Stimulated activated CD4-positive, alpha-beta T cell treated with anti-CD3 and anti-CD28 coated beads, Interleukin-2, amount 100 ng/mL, for 48 hours (primary cell): ENCODE measurements around the gene MAPK4.
"Not testable (repeated sequence)": the region's sequence is repeated elsewhere in the genome, so short reads cannot be mapped to it uniquely, and the experiment has no call there.

Experiments
- DNase-seq, 2 donors: peaks; one replicate each; pipeline ENCODE4 v3.0.0-alpha.2; 2020

Gene MAPK4

DNA sequence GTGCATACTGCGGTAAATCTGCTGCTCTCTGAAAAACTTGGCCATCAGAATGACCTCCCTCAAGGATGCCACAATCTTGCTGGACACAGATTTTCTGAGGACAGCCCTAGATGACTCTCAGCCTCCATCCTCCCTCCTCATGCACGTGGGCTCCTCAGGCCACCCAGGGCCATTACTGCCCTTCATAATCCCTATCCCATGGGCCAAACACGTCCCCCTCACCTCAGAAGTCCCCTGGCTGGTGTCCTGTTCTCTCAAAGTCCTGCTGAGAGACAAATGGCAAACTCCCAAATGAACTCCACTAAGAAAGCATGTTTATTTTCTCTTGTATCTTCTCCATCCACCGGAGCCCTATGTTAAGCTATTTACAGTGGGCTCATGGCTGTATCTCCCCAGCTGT, 134.3 kb downstream of the MAPK4 start:
- no peak for DNase-seq

DNA sequence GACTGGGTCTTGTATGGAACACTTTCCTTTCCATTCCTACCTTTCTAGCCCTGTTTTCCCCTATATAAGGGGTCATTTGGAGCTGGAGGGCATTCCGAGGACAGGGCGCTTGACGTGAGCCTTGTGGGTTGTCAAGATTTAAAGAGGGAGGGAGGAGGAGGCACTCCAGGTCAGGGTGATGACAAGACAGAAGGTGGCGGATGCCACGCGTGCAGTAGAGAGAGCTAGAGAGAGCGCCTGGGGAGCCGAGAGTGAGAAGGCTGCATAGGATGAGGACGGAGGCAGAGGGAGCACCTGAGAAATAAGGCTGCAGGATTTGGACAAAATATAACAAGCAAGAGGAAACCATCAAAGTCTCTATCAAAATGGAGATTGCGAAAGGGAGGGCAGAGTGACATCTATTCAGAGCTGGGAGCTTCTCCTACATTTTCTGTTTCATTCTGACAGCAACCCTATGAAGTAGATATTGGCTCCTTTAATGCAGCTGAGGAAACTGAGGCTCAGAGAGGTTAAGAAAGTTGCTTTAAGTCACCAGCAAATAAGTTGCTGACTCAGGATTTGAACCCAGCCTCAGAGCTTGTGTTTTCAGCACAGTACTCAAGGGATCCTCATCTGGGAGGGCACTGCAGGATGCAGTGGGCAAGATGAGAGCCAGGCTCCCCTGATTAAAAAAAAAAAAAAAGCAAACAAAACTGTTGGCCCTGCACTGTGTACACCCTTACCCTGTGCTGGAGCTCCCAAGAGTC, 135.7 kb downstream of the MAPK4 start:
- no peak for DNase-seq

DNA sequence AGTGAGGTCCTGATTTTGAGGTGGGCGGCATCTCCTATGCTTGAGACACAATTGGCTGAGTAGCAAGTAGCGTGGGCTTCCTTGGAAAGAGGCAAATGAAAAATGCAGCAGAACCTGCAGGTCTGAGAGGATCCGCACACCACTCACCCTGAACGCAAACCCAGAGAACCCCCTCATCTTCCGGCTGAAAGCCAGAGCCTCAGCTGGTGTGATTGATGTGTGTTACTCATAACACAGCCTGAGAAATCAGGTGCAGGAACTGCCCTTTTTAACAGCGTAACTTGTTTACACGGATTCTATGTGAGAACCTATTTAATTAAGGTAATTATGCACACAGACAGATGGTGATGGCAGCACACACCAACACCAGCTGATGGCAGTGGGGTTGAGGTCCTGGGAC, 136.5 kb downstream of the MAPK4 start:
- DNase-seq, result no peak

DNA sequence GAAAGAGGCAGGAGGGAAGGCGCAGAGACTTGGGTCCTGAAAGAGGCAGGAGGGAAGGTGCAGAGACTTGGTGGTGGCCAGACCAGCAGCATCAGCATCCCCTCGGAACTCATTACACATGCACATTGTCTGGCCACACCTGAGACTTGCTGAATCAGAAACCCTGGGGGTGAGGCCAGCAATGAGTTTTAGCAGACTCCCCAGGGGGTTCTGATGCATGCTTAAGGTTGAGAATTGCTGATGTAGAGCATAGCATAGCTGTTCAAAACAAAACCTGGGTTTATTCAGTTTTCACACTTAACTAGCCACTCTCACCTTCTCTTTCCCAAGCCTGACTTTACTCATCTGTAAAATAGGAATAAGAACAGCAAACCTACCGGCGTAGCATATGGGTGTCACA, 137.0 kb downstream of the MAPK4 start:
- no peak for DNase-seq

DNA sequence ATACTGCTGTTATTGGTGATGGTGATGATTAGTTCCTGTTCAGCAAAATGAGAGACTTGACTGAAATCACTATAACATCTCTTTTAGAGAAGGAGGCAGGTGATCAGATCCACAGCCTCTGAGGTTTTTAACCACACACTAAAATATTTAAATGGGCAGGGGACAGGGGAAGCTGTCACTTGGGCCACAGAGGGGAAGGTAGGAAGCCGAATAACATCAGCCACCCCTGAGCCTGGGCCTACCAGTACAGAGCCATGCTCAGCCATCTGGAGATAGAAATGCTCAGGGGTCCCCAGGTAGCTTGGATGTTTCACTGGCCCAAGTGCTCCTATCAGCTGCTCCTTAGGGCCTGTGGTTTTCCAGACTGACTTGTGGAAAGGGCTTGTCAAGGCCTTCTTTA, 137.6 kb downstream of the MAPK4 start:
- no peak for DNase-seq

DNA sequence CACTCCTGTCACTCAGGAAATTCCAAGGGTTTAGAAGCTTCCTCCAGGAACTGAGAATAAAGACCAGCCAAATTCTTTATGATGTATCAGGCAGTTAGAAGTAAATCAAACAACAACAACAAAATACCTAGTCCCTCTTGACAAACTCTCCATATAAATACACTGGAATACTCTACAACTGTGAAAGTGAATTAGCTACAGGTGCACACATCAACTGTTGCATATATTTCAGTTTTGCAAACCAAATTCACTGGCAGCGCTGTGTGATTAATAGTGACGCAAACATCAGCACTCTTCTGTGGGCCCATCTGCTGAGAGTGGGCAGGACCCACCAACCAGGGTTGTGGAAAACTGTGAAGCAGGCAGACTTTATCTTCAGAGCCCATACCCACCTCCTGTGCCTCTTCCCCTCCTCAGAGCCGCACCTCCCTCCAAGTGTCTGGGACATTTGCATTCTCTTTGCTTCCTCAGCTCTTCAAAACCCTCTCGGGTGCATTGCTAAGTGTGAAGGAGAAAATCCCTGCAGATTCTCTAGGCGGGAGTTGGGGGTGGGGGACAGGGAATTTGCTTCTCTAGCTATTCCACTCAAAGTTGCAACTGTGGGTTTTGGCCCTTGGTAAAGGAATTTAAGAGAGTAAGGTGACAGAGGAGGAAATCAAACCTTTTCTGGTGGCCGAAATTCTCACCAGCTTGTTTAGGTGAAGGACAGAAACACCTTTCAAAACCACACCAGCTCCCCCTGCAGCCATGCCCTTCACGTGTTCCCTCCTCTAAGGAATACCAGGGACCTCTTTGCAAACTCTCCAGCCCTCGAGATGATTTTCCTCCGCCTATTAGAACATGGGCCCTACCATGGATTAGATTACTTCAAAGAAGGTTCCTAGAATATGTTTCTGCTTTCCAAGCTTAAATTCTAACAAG, 140.6 kb downstream of the MAPK4 start:
- DNase-seq, result no peak

DNA sequence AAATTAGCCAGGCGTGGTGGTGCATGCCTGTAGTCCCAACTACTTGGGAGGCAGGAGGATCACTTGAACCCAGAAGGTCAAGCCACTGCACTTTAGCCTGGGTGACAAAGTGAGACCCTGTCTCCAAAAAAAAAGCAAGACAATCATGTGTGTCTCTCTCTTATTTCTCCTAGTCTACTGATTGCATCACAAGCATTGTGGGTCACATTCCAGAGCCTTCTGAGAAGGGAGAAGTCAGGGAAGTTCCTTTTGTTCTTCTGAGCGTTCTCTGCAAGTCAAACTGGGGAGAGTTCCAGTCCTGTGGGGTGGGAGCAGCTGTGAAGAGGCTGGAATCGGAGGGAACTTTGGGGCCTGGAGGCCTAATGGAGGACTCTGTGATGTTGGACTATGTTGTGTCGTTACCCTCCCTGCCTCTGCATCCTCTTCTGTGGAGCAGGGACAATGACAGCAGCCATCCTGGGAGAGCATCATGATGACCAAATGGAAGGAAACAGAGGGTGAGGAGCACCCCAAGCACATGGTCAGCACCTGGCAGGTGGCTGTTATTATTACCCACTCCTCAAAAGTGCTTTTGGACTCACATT, 144.6 kb downstream of the MAPK4 start:
- DNase-seq, result no peak

DNA sequence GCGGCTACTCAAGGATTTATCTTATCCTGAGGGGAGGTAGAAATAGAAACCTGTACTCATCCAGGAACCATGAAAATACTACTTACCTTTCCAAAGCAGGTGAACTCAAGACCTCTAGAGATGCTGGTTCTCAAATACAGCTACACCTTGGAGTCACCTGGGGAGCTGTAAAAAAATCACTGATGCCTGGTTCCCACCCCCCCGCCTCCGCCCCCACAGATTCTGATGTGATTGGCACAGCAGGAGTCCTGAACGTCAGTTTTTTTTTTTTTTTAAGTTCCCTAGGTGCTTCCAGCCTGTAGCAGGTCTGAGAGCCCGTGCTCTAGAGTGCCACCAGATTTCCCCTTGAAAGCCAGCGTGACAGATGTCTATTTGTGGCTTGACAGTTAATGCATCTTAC, 146.3 kb downstream of the MAPK4 start:
- no peak for DNase-seq

DNA sequence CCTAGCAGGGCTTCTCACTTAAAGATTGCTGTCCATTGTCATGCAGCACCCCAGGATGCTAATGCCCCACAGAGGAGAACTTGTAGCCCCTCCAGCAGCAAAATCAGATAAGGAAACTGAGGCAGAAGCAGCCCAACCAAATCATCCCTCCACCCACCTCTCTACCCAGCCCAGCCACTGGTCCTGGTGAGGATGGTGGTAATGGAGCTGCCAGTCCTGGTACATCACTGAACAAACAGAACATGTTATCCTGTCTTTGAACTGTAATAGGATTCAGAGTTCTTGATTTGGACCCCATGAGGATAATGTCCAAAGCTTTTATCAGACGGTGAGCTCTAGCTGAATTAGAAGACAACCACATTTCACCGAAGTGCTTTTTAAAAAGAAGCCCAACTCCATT, 146.8 kb downstream of the MAPK4 start:
- no peak for DNase-seq

DNA sequence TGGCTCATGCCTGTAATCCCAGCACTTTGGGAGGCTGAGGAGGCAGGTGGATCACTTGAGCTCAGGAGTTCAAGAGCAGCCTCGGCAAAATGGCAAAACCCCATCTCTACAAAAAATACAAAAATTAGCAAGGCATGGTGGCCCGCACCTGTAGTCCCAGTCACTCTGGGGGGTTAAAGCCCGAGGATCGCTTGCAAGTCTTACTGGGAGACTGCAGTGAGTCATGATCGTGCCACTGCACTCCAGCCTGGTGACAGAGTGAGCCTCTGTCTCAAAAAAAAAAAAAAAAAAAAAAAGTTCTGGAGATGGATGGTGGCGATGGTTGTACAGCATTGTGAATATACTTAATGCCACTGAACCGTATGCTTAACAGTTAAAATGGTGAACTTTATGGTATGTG, 147.4 kb downstream of the MAPK4 start:
- not testable (repeated sequence) for DNase-seq

DNA sequence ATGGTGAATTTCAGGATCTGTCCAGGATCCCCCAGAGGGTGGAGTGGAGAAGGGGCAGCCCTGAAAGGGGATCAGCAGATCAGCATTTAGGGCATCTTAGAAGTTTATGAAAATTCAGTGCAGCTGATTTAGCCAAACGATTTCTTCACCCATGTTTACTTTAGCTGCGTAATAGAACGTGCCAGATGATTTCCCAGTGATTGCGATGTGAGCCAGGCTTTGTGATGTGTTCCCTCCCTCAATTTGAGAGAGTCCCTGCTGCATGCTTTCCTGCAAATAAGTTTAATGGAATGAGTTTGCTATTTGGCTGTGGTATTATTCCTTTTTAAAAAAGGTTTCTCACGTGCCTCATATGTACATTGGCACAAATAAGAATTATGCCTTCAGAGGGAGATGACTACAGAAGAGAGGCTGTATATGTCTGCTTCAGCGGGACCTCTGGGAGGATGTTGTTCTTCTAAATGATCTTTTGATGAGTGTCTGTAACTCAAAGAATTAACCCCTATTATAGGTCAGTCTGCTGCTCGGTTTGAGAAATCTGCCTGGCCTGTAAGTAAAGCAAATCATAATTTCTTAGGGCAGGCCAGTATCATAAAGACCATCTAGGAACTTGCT, 148.1 kb downstream of the MAPK4 start:
- DNase-seq, result no peak

DNA sequence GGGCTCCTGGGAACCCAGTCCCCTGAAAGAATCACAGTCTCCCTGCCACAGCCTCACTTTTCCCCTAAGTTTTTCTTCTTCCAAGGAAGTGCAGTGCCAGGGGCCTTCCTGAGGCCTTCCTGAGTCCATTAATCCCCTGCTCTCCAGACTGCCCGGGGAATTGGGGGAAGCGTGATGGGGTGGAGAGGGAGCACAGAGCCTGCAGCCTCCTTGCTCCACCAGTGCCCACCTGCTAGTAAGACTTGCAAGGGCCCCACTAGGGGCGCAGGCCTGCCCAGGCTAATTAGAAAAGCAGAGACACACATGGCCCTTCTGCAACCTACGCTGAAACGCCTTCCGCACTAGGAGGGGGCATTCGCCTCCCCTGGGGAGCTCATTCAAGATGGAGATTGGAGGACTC, 149.3 kb downstream of the MAPK4 start:
- no peak for DNase-seq

DNA sequence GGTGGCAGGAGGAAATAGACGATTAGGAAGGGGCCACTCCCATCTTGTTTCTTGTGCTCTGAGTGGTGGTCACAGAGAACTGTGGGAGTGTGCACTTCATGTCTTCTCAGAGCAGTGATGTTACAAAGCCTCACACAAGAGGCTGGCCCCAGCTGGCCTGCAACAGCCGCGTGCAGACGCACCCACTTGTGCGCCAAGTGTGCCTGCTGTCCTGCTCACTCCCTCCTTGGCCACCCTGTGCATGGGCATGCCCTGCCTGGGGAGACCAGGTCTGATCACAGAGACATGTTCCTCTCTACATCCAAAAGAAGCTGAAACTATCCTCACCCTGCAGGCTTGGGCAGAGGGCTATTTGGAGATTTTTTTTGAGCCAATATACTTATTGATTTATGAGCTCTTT, 151.5 kb downstream of the MAPK4 start:
- no peak for DNase-seq

DNA sequence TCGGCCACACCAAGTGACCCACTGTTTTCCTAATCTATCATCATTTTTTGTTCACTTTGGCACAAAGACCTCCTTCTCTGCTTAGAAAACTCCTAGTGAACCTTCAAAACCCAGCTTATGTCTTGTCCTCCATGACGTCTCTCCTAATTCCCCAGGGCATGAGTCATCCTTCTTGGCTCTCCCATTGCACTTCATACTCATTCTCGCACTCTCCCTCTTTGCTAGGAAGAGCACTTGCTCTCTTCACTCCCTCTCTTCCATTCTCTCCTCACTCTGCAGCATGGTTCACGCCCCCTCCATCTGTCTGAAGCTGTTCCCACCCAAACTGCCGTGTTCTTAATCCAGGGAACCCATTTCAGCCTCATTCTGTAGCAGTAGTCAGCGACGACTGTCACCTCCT, 156.0 kb downstream of the MAPK4 start:
- no peak for DNase-seq

DNA sequence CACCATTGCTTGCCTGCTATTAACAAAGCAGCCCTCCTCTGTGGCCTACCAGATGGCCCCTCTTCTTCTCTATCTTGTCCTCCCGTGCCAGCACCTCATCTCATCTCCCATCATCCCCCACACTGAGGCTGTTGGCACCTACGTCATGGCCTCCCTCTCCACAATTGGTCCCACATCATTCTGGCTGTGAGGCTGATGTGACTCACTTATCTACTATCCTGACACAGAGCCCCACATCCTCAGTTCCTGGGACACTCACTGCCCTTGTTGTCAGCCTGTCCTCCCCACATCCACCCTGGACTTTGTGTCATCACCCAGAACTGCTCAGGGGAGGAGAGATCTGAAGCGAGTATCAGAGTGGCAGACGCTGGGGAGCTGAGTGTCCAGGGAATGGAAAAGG, 157.0 kb downstream of the MAPK4 start:
- DNase-seq, result no peak

DNA sequence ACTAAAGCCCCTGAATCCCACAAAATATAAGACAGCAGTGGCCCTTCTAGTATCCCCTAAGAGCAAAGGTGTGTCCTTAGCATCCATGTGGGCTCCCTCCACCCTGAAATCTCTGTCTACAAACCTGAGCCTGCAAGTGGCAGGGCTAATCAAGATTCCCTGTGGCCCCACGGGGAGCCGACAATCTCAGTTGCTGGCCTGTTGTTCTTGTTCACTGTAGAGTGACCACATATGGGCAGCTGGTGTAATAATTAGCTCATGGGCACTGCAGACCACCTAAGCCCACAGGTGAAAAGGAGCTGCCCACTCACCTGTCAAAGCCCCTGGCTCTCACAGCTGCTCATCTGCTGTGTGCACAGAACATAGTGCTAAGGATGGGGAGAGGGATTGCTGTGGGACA, 157.7 kb downstream of the MAPK4 start:
- no peak for DNase-seq

DNA sequence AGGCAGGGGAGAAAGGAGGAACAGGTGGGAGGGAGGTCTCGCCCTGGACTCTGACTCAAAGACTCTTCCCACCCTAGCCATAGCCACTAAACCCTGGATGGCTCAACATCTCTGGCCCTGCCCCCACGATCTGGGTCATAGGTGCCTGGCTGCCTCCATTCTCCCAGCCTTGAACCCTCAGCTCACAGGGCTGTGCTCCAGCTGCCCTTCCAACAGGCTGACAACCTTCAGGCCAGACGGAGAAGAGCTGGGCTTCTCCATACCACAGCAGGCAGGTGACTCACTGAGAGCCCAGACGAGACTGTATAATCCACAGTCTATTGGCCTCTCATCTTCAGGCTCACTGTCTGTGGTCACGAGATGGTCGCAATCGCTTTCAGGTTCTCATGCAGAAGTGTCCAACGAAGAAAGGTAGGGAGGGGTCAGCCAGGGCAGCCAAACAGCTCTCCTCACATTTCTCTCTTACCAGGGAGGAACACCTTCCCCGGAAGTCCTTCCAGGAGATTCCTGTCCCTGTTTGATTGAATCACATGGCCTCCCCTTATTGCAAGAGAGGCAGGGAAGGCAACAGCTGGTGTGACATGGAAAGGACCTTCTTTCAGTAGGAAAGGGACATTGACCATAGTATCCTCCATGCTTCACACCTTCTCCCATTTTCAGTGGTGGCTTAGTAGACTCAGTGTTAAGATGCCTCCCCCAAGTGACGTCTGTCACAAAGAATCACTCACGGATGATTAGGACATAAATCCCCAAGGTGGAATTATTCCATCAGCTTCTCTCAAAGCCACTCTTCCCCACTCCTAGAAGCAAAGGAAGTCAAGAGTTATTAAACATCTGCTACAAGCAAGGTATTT, 159.8 kb downstream of the MAPK4 start:
- DNase-seq, result no peak

DNA sequence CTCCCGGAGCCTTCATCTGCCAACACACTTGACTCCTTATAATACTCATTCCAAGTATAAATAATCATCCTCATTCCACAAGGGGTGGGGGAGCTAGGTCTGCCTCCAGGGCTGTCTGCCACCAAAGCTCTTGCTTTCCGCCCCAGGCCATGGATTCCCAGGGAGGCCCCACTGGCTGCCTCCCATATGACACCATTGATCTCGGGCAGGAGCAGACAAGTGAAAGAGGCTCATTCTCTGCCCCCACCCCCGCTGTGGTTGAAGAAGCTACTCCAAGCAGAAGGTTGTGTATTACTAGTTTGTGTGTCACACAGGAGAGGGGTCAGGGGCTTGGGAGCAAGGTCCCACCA, 160.4 kb downstream of the MAPK4 start:
- DNase-seq, result no peak

DNA sequence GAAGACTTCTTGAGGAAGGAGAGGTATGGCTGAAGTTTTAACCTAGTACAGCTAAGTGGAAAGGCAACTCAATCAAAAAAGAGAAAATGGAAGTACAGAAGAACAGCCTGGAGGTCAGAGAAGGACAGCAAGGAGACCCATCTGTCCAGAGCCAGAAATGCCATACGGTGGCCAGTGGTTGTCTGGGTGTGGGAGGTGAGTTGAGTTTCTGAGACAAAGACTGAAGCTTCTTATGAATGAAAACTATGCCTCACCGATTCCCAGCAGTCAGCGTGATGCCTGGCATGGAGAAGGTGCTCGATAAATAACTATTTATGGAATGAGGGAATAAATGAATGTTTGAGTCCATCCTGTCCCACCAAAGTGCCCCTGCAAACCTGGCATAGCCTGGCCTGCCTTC, 161.1 kb downstream of the MAPK4 start:
- no peak for DNase-seq

DNA sequence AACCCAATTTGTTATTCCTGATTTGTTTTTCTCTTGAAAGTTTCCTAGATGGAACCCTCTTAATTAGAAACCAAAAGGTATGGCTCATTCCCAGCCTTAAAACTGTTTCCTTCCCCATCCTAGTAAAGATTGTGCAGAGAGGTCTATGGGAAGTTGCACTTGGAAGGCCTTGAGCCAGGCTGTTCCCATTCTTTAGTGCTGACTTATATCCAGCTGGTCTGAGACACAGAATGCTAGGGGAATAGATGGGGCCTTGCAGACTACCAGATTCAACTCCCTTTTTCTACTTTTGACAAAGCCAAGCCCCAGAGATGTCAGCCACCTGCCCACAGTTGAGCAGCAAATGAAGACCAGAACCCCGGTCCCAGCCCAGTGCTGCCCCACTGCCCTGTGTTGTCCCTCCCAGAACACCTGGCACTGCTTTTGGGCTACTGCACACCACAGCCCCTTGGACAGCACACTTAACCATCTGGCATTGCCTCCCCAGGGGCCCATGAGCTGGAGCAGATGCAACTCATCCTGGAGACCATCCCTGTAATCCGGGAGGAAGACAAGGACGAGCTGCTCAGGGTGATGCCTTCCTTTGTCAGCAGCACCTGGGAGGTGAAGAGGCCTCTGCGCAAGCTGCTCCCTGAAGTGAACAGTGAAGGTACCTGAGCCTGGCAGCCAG, 161.7 kb downstream of the MAPK4 start:
- no peak for DNase-seq

DNA sequence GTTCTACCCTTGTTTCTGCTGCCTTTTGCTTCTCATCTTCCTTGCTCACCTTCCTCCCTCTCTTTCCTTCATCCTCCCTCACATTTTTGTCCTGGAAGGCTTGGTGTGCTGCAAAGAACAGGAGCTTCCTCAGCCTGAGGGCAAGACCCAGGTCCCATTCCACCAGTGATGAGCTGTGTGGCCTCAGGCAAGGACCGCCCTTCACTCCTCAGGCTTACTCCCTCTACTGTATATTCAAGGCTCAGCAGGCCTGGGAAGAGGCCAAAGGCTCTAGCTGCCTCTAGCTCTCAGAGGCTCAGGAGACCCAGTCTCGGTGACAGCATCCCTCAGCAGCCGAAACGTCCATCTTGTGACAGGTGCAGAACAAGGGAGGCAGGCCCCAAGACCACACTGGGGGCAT, 162.4 kb downstream of the MAPK4 start:
- DNase-seq, result no peak

DNA sequence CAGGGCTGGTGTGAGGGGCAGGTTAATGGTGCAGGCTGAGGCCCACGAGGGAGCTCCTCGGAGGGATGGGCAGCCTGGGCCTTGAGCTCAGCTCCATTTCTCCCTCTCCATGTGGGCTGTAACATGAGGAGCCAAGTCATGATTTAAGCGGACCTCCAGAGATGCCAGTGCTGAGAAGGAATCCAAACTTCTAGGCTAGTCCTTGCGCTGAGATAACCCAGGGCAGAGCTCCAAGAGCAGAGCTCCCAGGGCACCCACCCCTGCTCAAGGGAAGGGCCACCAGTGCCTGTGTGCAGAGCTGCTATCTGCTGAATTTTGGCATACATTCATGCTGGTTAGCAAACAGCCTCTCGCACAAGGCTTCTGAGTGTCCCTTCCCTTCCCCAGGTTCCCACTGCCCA, 164.9 kb downstream of the MAPK4 start:
- DNase-seq, result no peak
